ENCODE measurements around the gene ADGRG2.

DNA sequence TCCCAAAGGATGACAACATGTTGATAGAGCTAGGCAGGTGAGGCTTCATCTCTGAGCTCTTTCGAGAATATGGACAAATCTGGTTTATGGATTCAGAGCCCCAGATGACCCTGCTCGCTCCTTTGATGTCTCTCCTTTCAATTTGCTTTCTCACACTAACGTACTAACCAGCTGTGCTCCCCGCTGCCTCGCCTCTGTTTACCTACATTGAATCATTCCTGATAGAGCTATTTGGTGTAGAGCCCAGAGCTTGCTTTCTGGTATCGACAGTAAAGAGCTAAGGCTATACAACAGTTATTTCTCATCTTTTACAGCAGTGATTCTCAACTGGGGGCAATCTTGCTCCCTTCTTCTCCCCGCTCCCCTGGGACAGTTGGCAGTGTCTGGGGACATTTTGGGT is 129.4 kb downstream of the ADGRG2 start:
- TF ChIP-seq, protein P1, sequence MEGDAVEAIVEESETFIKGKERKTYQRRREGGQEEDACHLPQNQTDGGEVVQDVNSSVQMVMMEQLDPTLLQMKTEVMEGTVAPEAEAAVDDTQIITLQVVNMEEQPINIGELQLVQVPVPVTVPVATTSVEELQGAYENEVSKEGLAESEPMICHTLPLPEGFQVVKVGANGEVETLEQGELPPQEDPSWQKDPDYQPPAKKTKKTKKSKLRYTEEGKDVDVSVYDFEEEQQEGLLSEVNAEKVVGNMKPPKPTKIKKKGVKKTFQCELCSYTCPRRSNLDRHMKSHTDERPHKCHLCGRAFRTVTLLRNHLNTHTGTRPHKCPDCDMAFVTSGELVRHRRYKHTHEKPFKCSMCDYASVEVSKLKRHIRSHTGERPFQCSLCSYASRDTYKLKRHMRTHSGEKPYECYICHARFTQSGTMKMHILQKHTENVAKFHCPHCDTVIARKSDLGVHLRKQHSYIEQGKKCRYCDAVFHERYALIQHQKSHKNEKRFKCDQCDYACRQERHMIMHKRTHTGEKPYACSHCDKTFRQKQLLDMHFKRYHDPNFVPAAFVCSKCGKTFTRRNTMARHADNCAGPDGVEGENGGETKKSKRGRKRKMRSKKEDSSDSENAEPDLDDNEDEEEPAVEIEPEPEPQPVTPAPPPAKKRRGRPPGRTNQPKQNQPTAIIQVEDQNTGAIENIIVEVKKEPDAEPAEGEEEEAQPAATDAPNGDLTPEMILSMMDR (IDR thresholded peaks at IDR 0.05): no peak
- no peak for TF ChIP-seq POLR2A (IDR thresholded peaks at IDR 0.05)
